Urinary bladder (tissue), 4 donors: ENCODE data around the gene HINFP. TPM values are rescaled to one million over a fixed set of nuclear protein-coding genes. Genes with fewer than 3 reads are reported as not detected.
A peak's percentile ranks its signal among the peaks of the same experiment; 100 is the strongest.
"Not testable (repeated sequence)": the region's sequence is repeated elsewhere in the genome, so short reads cannot be mapped to it uniquely, and the experiment has no call there.

Source experiments
- DNase-seq: peaks from one replicate; pipeline ENCODE4 v3.0.0-alpha.2; 2015; ENCODE audit errors: extremely low spot score
- H3K27ac ChIP-seq: one replicate; pipeline ENCODE4 v1.5.1; 2013; ENCODE audit warnings: low read depth, mild to moderate bottlenecking, moderate library complexity
- H3K36me3 ChIP-seq: one replicate; pipeline ENCODE4 v1.6.1; 2013; ENCODE audit warnings: mild to moderate bottlenecking, moderate library complexity; ENCODE audit not compliant: insufficient read depth
- H3K4me1 ChIP-seq: one replicate; pipeline ENCODE4 v1.6.1; 2013; ENCODE audit warnings: mild to moderate bottlenecking, moderate library complexity; ENCODE audit not compliant: insufficient read depth
- H3K4me3 ChIP-seq: one replicate; pipeline ENCODE4 v1.5.1; 2013; ENCODE audit warnings: low read depth, low read length
- WGBS: extraction: QIAGEN DNeasy Blood & Tissue Kit; methylation state at CpG from one replicate; pipeline ENCODE4 v1.1.7; 2013; 5-methylcytosine and 5-hydroxymethylcytosine counted together
- polyA plus RNA-seq: library from polyadenylated mRNA; stranded (reverse); fragments of 200-250 nt; gene quantifications from one replicate; pipeline ENCODE4 v1.2.3, GENCODE V29; 2013
- total RNA-seq: library from RNA; depleted of rRNA; stranded (reverse); fragments of >200 nt; gene quantifications from one replicate; pipeline ENCODE4 v1.2.3, GENCODE V29; 2014
- donor health status: healthy with polysubstance abuse.
- donor health status: healthy.

HINFP gene
- total and polyA plus RNA-seq, 2 donors = 16.5 to 17.6 TPM

GRCh38 chr11:119167077-119167458 lies 45.7 kb downstream of the HINFP start:
- DNase-seq = not testable (repeated sequence)
- WGBS = 85% methylated on average over 10 of the region's 10 CpGs

GRCh38 chr11:119167933-119168332 lies 46.6 kb downstream of the HINFP start:
- H3K4me3 ChIP-seq = no peak overlapping the region
- DNase-seq = no peak
- H3K4me1 ChIP-seq = no peaks in the 10 kb centered on the region
- WGBS = 58% methylated on average over 6 of the region's 6 CpGs
- no peaks in the 10 kb centered on the region for H3K36me3 ChIP-seq
- no peak overlapping the region for H3K27ac ChIP-seq

More at GRCh38 chr11:119167077-119167458, 45.7 kb downstream of the HINFP start:
- not testable (repeated sequence) for H3K36me3 ChIP-seq, H3K27ac ChIP-seq, H3K4me3 ChIP-seq, H3K4me1 ChIP-seq

- Histone ChIP-seq H3K4me3 (peak within 1 kb of the TSS; percentile 79), H3K36me3 (no peaks in the 10 kb centered on the region), H3K27ac (peak within 1 kb of the TSS; percentile 87), H3K4me1 (no peaks in the 10 kb centered on the region)
- DNase-seq = peak; percentile 62
- 4% methylated on average over 63 of the region's 63 CpGs for WGBS
Observed at GRCh38 chr11:119168471-119169281, 47.3 kb downstream of the HINFP start, which contains the start of gene NLRX1. NLRX1 (plus strand) TSS chr11:119168725; CDS start chr11:119171404, 2,679 bp downstream.

GRCh38 chr11:119169282-119169719 lies 47.9 kb downstream of the HINFP start:
- Histone ChIP-seq H3K36me3 (no peaks in the 10 kb centered on the region), H3K4me3 (peak overlapping the region; percentile 79), H3K4me1 (no peaks in the 10 kb centered on the region), H3K27ac (peak overlapping the region; percentile 87)
- 14% methylated on average over 15 of the region's 15 CpGs for WGBS
- no peak for DNase-seq

- H3K27ac ChIP-seq = no peak overlapping the region
- H3K4me1 ChIP-seq = no peaks in the 10 kb centered on the region
- no peak for DNase-seq
- H3K4me3 ChIP-seq = no peak overlapping the region
- 87% methylated on average over 2 of the region's 2 CpGs for WGBS
- no peaks in the 10 kb centered on the region for H3K36me3 ChIP-seq
Observed at GRCh38 chr11:119172513-119172912, 51.1 kb downstream of the HINFP start.

- Histone ChIP-seq H3K4me1 (no peaks in the 10 kb centered on the region), H3K27ac (no peak overlapping the region), H3K36me3 (no peaks in the 10 kb centered on the region), H3K4me3 (no peak overlapping the region)
- 96% methylated on average over 21 of the region's 21 CpGs for WGBS
- DNase-seq = no peak
Observed at GRCh38 chr11:119173453-119173852, 52.1 kb downstream of the HINFP start.

GRCh38 chr11:119175493-119176077 lies 54.2 kb downstream of the HINFP start:
- Histone ChIP-seq H3K4me3 (no peak overlapping the region), H3K36me3 (no peaks in the 10 kb centered on the region), H3K27ac (no peak overlapping the region), H3K4me1 (no peaks in the 10 kb centered on the region)
- no peak for DNase-seq
- WGBS = 64% methylated on average over 6 of the region's 6 CpGs

GRCh38 chr11:119178166-119178680 lies 56.8 kb downstream of the HINFP start:
- Histone ChIP-seq H3K4me3 (no peak overlapping the region), H3K27ac (no peak overlapping the region), H3K36me3 (no peaks in the 10 kb centered on the region), H3K4me1 (no peaks in the 10 kb centered on the region)
- WGBS = 61% methylated on average over 4 of the region's 4 CpGs
- DNase-seq = no peak

- no peaks in the 10 kb centered on the region for H3K4me1 ChIP-seq
- DNase-seq = no peak
- no peak overlapping the region for H3K4me3 ChIP-seq
- H3K27ac ChIP-seq = no peak overlapping the region
- 94% methylated on average over 6 of the region's 6 CpGs for WGBS
- H3K36me3 ChIP-seq = no peaks in the 10 kb centered on the region
Observed at GRCh38 chr11:119179342-119179741, 58.0 kb downstream of the HINFP start.

GRCh38 chr11:119179983-119180382 lies 58.6 kb downstream of the HINFP start:
- H3K4me1 ChIP-seq = no peaks in the 10 kb centered on the region
- H3K36me3 ChIP-seq = no peaks in the 10 kb centered on the region
- no peak overlapping the region for H3K27ac ChIP-seq
- no peak overlapping the region for H3K4me3 ChIP-seq
- DNase-seq = no peak
- WGBS = 88% methylated on average over 10 of the region's 10 CpGs

GRCh38 chr11:119180729-119181676 lies 59.6 kb downstream of the HINFP start:
- Histone ChIP-seq H3K4me3 (no peak overlapping the region), H3K36me3 (no peaks in the 10 kb centered on the region), H3K27ac (no peak overlapping the region), H3K4me1 (no peaks in the 10 kb centered on the region)
- WGBS = 82% methylated on average over 6 of the region's 6 CpGs
- DNase-seq = no peak

GRCh38 chr11:119181677-119182412 lies 60.5 kb downstream of the HINFP start:
- no peak for DNase-seq
- Histone ChIP-seq H3K27ac (no peak overlapping the region), H3K4me3 (no peak overlapping the region), H3K36me3 (no peaks in the 10 kb centered on the region), H3K4me1 (no peaks in the 10 kb centered on the region)
- 87% methylated on average over 17 of the region's 17 CpGs for WGBS

- not testable (repeated sequence) for DNase-seq, H3K27ac ChIP-seq, H3K4me1 ChIP-seq, H3K36me3 ChIP-seq, H3K4me3 ChIP-seq
- 77% methylated on average over 9 of the region's 9 CpGs for WGBS
Observed at GRCh38 chr11:119184399-119184798, 63.0 kb downstream of the HINFP start.
